ENCODE measurements around the gene TMEM170A. TPM values are rescaled to one million over a fixed set of nuclear protein-coding genes. Genes with fewer than 3 reads are reported as not detected.
"Not testable (repeated sequence)": the region's sequence is repeated elsewhere in the genome, so short reads cannot be mapped to it uniquely, and the experiment has no call there.

The TMEM170A gene
- total and polyA plus RNA-seq, 2 of the 13 experiments (the other 11 are each of a cell fraction or from before 2014, with no cell fraction given), result 35.7 to 39.7 TPM

GRCh38 chr16:75424105-75424762 is 40.3 kb downstream of the TMEM170A start (continued):
- TF ChIP-seq, protein P1, sequence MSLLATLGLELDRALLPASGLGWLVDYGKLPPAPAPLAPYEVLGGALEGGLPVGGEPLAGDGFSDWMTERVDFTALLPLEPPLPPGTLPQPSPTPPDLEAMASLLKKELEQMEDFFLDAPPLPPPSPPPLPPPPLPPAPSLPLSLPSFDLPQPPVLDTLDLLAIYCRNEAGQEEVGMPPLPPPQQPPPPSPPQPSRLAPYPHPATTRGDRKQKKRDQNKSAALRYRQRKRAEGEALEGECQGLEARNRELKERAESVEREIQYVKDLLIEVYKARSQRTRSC (CRISPR knock-in tag; IDR thresholded peaks at IDR 0.05; ENCODE audit: low read depth), result 0 out of 2 replicates have a peak, but pooled peaks have one; percentile 47
- peak; percentile 76 for TF ChIP-seq ZNF121 (CRISPR knock-in tag; IDR thresholded peaks at IDR 0.05)
- TF ChIP-seq ELF3 (CRISPR knock-in tag; IDR thresholded peaks at IDR 0.05), result peak; percentile 11; the same call in 1 of the 2 replicates
- TF ChIP-seq ZMAT3 (CRISPR knock-in tag; conservative IDR thresholded peaks at IDR 0.05), result peak; percentile 55; the same call in 1 of the 2 replicates
- TF ChIP-seq, protein P2, sequence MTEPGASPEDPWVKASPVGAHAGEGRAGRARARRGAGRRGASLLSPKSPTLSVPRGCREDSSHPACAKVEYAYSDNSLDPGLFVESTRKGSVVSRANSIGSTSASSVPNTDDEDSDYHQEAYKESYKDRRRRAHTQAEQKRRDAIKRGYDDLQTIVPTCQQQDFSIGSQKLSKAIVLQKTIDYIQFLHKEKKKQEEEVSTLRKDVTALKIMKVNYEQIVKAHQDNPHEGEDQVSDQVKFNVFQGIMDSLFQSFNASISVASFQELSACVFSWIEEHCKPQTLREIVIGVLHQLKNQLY (CRISPR knock-in tag; IDR thresholded peaks at IDR 0.05), result peak; percentile 19; the same call in 1 of the 2 replicates
- 0 out of 2 replicates have a peak, but pooled peaks have one; percentile 27 for TF ChIP-seq ZNF331 (CRISPR knock-in tag; IDR thresholded peaks at IDR 0.05)
- TF ChIP-seq, protein P3, sequence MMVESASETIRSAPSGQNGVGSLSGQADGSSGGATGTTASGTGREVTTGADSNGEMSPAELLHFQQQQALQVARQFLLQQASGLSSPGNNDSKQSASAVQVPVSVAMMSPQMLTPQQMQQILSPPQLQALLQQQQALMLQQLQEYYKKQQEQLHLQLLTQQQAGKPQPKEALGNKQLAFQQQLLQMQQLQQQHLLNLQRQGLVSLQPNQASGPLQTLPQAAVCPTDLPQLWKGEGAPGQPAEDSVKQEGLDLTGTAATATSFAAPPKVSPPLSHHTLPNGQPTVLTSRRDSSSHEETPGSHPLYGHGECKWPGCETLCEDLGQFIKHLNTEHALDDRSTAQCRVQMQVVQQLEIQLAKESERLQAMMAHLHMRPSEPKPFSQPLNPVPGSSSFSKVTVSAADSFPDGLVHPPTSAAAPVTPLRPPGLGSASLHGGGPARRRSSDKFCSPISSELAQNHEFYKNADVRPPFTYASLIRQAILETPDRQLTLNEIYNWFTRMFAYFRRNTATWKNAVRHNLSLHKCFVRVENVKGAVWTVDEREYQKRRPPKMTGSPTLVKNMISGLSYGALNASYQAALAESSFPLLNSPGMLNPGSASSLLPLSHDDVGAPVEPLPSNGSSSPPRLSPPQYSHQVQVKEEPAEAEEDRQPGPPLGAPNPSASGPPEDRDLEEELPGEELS (CRISPR knock-in tag; IDR thresholded peaks at IDR 0.05), result peak; percentile 46; the same call in 1 of the 2 replicates
- TF ChIP-seq SNAI1 (CRISPR knock-in tag; IDR thresholded peaks at IDR 0.05; ENCODE audit: borderline replicate concordance), result 0 out of 2 replicates have a peak, but pooled peaks have one; percentile 39
- peak; percentile 63; the same call in 1 of the 2 replicates for TF ChIP-seq NR2F6 (IDR thresholded peaks at IDR 0.05)
- TF ChIP-seq NR2F6 (CRISPR knock-in tag; IDR thresholded peaks at IDR 0.05); HNF4G (CRISPR knock-in tag; IDR thresholded peaks at IDR 0.05; ENCODE audit: borderline replicate concordance, low read depth): not testable (repeated sequence)
- TF ChIP-seq HNF4G (IDR thresholded peaks at IDR 0.05; ENCODE audit: borderline replicate concordance, low read depth, low read length), result peak; percentile 37; the same call in 1 of the 2 replicates
- TF ChIP-seq ISL2 (CRISPR knock-in tag; IDR thresholded peaks at IDR 0.05), result 0 out of 2 replicates have a peak, but pooled peaks have one; percentile 15
- TF ChIP-seq, protein P4, sequence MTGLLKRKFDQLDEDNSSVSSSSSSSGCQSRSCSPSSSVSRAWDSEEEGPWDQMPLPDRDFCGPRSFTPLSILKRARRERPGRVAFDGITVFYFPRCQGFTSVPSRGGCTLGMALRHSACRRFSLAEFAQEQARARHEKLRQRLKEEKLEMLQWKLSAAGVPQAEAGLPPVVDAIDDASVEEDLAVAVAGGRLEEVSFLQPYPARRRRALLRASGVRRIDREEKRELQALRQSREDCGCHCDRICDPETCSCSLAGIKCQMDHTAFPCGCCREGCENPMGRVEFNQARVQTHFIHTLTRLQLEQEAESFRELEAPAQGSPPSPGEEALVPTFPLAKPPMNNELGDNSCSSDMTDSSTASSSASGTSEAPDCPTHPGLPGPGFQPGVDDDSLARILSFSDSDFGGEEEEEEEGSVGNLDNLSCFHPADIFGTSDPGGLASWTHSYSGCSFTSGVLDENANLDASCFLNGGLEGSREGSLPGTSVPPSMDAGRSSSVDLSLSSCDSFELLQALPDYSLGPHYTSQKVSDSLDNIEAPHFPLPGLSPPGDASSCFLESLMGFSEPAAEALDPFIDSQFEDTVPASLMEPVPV (CRISPR knock-in tag; IDR thresholded peaks at IDR 0.05), result peak; percentile 53; the same call in 1 of the 2 replicates
- 0 out of 2 replicates have a peak, but pooled peaks have one; percentile 7 for TF ChIP-seq ZNF263 (CRISPR knock-in tag; IDR thresholded peaks at IDR 0.05)
- peak; percentile 78 for TF ChIP-seq ZNF362 (CRISPR knock-in tag; IDR thresholded peaks at IDR 0.05; ENCODE audit: borderline replicate concordance)
- peak; percentile 66 for TF ChIP-seq MEF2D (CRISPR knock-in tag; IDR thresholded peaks at IDR 0.05)
- peak; percentile 64; the same call in 1 of the 2 replicates for TF ChIP-seq TARDBP (CRISPR knock-in tag; IDR thresholded peaks at IDR 0.05)
